Prostate gland (tissue), 2 donors: Measurements from ENCODE around the gene LHX5. TPM values are rescaled to one million over a fixed set of nuclear protein-coding genes. Genes with fewer than 3 reads are reported as not detected.

Experiments used
- DNase-seq: peaks from one replicate; pipeline ENCODE4 v3.0.0-alpha.2; 2019; ENCODE audit warnings: low spot score
- H3K27ac ChIP-seq, 2 donors: fragments of 200-600 bp; sonication (generic); 2 replicates each; pipeline ENCODE4 v1.5.1; 2017 to 2019
- H3K27me3 ChIP-seq: fragments of 200-600 bp; sonication (generic); replicated peaks from 2 replicates; pipeline ENCODE4 v1.5.1; 2019; ENCODE audit not compliant: insufficient read depth
- H3K36me3 ChIP-seq, 2 donors: fragments of 200-600 bp; sonication (generic); 1 replicate in 1 of 2; 2 replicates in 1 of 2; pipeline versions ENCODE4 v1.5.1 to v1.8.1; 2017 to 2019
- H3K4me1 ChIP-seq: fragments of 200-600 bp; sonication (generic); replicated peaks from 2 replicates; pipeline ENCODE4 v1.5.1; 2019
- H3K4me3 ChIP-seq, 2 donors: fragments of 200-600 bp; sonication (generic); 2 replicates each; pipeline ENCODE4 v1.5.1; 2017 to 2019
- H3K9me3 ChIP-seq: fragments of 200-600 bp; sonication (generic); 2 replicates; pipeline ENCODE4 v1.5.1; 2017
- POLR2A ChIP-seq: fragments of 450-650 bp; IDR thresholded peaks from one replicate; pipeline ENCODE4 v1.6.1; 2016; ENCODE audit warnings: antibody characterized with exemption, mild to moderate bottlenecking
- POLR2AphosphoS5 ChIP-seq: sonication (generic); formaldehyde crosslinking; IDR thresholded peaks from one replicate; pipeline ENCODE4 v1.6.1; 2017; ENCODE audit warnings: antibody characterized with exemption
- WGBS: methylation state at CpG from one replicate; pipeline ENCODE4 v1.1.5; 2018; 5-methylcytosine and 5-hydroxymethylcytosine counted together
- intact Hi-C: fragments of 100-400 bp; cut with DNase I; formaldehyde crosslinking; loops from one replicate; pipeline ENCODE4 v1.14.2; 2022
- total RNA-seq, 2 donors: library from RNA; depleted of rRNA; stranded (reverse); fragments of >200 nt; gene quantifications; one replicate each; pipeline ENCODE4 v1.1.0, GENCODE V29; 2016
- TF ChIP-seq, protein P1 (sequence below), 4 experiments: fragments of 200-600 bp in 2 of 4; fragments of 450-650 bp in 2 of 4; sonication (generic) in 2 of 4; IDR thresholded peaks; 1 replicate in 3 of 4; 2 replicates in 1 of 4; pipeline ENCODE4 v1.5.1; 2016 to 2019; ENCODE audit warnings: antibody characterized with exemption in 4 of 4, mild to moderate bottlenecking in 2 of 4, moderate library complexity in 2 of 4

The LHX5 gene
- total RNA-seq, 2 donors from 2014 or later: not detected

DNA sequence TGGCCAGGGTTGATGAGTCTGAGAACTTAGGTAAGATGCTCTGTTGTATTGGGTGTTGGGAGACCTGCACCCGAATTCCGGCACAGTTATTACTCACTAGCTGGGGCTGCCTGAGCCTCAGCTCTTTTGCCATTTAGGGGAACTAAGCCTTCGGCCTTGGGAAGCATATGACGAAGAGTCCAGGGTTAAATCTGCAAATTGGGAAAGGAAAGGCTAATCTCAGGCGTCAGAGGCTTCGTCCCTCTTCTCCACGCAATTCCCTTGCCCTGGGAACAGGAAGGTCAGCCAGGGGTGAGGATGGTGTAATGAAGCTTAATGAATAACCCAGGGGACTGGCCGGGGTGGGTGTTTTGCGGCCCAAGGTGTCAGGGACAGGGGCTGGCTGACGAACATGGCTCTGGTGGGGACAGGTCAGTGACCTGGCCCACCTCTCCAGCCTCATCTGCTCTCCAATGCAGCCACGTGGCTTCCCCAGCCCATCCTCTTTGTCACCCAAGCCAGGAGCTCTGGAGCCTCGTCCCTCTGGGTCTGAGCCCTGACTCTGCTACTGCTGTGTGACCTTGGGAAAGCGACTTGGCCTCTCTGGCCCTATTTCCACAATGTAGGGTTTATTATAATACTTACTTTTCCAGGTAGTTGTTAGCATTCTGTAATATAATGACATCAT lies 53.3 kb downstream of the LHX5 start:
- intact Hi-C loops: no loop called here
- H3K27ac ChIP-seq: no peak overlapping the region
- H3K36me3 ChIP-seq: no peaks in the 10 kb centered on the region
- no peaks in the 10 kb centered on the region for H3K4me1 ChIP-seq
- DNase-seq: no peak
- no peak overlapping the region for H3K4me3 ChIP-seq
- 46% methylated on average over 13 of the region's 13 CpGs for WGBS
- no peaks in the 10 kb centered on the region for H3K27me3 ChIP-seq
- no peaks in the 10 kb centered on the region for H3K9me3 ChIP-seq
- no peak for TF ChIP-seq POLR2A
- TF ChIP-seq, protein P1, sequence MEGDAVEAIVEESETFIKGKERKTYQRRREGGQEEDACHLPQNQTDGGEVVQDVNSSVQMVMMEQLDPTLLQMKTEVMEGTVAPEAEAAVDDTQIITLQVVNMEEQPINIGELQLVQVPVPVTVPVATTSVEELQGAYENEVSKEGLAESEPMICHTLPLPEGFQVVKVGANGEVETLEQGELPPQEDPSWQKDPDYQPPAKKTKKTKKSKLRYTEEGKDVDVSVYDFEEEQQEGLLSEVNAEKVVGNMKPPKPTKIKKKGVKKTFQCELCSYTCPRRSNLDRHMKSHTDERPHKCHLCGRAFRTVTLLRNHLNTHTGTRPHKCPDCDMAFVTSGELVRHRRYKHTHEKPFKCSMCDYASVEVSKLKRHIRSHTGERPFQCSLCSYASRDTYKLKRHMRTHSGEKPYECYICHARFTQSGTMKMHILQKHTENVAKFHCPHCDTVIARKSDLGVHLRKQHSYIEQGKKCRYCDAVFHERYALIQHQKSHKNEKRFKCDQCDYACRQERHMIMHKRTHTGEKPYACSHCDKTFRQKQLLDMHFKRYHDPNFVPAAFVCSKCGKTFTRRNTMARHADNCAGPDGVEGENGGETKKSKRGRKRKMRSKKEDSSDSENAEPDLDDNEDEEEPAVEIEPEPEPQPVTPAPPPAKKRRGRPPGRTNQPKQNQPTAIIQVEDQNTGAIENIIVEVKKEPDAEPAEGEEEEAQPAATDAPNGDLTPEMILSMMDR (IDR thresholded peaks at IDR 0.05): no peak
- TF ChIP-seq POLR2AphosphoS5: no peak

- no peaks in the 10 kb centered on the region for H3K9me3 ChIP-seq
- TF ChIP-seq, protein P1 (IDR thresholded peaks at IDR 0.05): no peak
- no peak for TF ChIP-seq POLR2A
- no peak for TF ChIP-seq POLR2AphosphoS5
- H3K4me3 ChIP-seq: no peak overlapping the region
- H3K4me1 ChIP-seq: no peaks in the 10 kb centered on the region
- no peaks in the 10 kb centered on the region for H3K27me3 ChIP-seq
- DNase-seq: no peak
- 41% methylated on average over 6 of the region's 6 CpGs for WGBS
- intact Hi-C loops: no loop called here
- H3K36me3 ChIP-seq: no peaks in the 10 kb centered on the region
- H3K27ac ChIP-seq: no peak overlapping the region
Measured at GRCh38 chr12:113416091-113416754, 55.4 kb downstream of the LHX5 start.

DNA sequence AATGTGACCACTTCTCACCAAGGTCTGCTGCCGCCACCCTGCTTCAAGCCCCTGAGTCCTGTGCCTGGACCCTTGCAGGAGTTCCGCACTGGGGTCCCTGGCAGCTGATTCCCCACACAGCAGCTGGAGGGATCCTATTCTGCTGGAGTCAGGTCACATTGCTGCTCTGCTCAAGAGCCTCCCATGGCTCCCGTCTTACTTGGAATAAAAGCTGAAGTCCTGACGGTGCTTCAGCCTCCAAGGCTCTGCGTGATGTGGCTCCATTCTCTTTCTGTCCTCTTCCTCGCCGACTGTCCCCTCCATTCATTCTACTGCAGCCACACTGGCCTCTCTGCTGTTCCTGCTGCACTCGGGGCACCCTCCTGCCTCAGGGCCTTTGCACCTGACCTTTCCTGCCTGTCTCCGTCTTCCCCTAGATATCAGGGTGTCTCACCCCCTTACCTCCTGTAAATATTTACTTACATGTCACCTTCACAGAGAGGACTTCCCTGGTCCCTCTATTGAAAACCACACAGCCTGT lies 57.1 kb downstream of the LHX5 start:
- Histone ChIP-seq H3K36me3 (no peaks in the 10 kb centered on the region), H3K9me3 (no peaks in the 10 kb centered on the region), H3K4me3 (no peak overlapping the region), H3K27ac (no peak overlapping the region), H3K4me1 (no peaks in the 10 kb centered on the region), H3K27me3 (no peaks in the 10 kb centered on the region)
- 84% methylated on average over 9 of the region's 9 CpGs for WGBS
- no peak for DNase-seq
- intact Hi-C loops: no loop called here
- no peak for TF ChIP-seq POLR2AphosphoS5
- TF ChIP-seq, protein P1 (IDR thresholded peaks at IDR 0.05): no peak
- TF ChIP-seq POLR2A: no peak

GRCh38 chr12:113413488-113413939 lies 58.2 kb downstream of the LHX5 start:
- no peak for DNase-seq

More at GRCh38 chr12:113413488-113413939, 58.2 kb downstream of the LHX5 start:
- Histone ChIP-seq H3K4me3 (no peak overlapping the region), H3K36me3 (no peaks in the 10 kb centered on the region), H3K9me3 (no peaks in the 10 kb centered on the region), H3K4me1 (no peaks in the 10 kb centered on the region), H3K27me3 (no peaks in the 10 kb centered on the region), H3K27ac (no peak overlapping the region)
- intact Hi-C loops: no loop called here
- no peak for TF ChIP-seq POLR2AphosphoS5
- TF ChIP-seq, protein P1 (IDR thresholded peaks at IDR 0.05): no peak
- no peak for TF ChIP-seq POLR2A
- 55% methylated on average over 11 of the region's 11 CpGs for WGBS

Other genes starting within 250 kb of the LHX5 start
- 10 to 100 TPM; 23.1 to 94.7 TPM for gene SLC8B1, start 136.8 kb downstream of the LHX5 start, total RNA-seq
- gene PLBD2, start 113.3 kb downstream of the LHX5 start, total RNA-seq: 100 to 1,000 TPM in 1 of 2 donors, 10 to 100 TPM in 1; 48.2 to 114 TPM
- under 1 TPM; 0.50 to 0.80 TPM for gene SDS, start 68.0 kb downstream of the LHX5 start, total RNA-seq
- 1 to 10 TPM; 6.2 to 8.5 TPM for gene SDSL, start 49.5 kb downstream of the LHX5 start, total RNA-seq